ENCODE measurements around the gene MIS12.

DNA sequence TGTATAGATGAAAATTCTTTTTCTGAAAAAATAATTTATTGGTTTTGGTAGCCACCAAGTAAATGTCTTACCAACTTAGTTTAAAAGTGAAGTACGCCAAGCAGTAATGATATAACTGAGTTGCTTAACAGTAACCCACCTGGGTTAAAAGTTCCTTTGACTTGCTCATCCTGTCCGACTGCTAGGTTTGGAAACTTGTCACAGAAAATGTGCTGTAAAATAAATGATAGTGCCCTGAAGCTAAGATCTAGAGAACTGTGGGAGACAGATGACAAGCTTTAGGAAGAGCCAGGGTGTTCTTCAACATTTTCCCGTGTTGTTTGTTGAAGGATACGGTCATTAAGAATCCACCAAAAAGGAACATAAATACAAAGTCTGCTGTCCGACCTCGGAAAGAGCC, 5.4 kb upstream of the MIS12 start:
- TF ChIP-seq, protein P1, sequence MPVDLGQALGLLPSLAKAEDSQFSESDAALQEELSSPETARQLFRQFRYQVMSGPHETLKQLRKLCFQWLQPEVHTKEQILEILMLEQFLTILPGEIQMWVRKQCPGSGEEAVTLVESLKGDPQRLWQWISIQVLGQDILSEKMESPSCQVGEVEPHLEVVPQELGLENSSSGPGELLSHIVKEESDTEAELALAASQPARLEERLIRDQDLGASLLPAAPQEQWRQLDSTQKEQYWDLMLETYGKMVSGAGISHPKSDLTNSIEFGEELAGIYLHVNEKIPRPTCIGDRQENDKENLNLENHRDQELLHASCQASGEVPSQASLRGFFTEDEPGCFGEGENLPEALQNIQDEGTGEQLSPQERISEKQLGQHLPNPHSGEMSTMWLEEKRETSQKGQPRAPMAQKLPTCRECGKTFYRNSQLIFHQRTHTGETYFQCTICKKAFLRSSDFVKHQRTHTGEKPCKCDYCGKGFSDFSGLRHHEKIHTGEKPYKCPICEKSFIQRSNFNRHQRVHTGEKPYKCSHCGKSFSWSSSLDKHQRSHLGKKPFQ (CRISPR knock-in tag; IDR thresholded peaks at IDR 0.05; ENCODE audit: insufficient replicate concordance) = no peak
- no peak for TF ChIP-seq DPF2 (CRISPR knock-in tag; IDR thresholded peaks at IDR 0.05; ENCODE audit: borderline replicate concordance, low read depth)
- no peak for TF ChIP-seq ZKSCAN8 (CRISPR knock-in tag; IDR thresholded peaks at IDR 0.05; ENCODE audit: borderline replicate concordance)
- TF ChIP-seq RFX1 (IDR thresholded peaks at IDR 0.05) = no peak
- TF ChIP-seq ZFP36L2 (CRISPR knock-in tag; IDR thresholded peaks at IDR 0.05) = no peak
- TF ChIP-seq ZNF251 (CRISPR knock-in tag; IDR thresholded peaks at IDR 0.05) = no peak
- TF ChIP-seq PRPF4 (IDR thresholded peaks at IDR 0.05; ENCODE audit: low read depth, low read length, poor library complexity, severe bottlenecking) = no peak
- TF ChIP-seq EZH2 (conservative IDR thresholded peaks at IDR 0.05; ENCODE audit: low read depth, low read length) = no peak
- no peak for TF ChIP-seq CTCF (CRISPR knock-in tag; IDR thresholded peaks at IDR 0.05)
- TF ChIP-seq GABPA (IDR thresholded peaks at IDR 0.05; ENCODE audit: low read depth, low read length) = no peak
- no peak for TF ChIP-seq GABPA (CRISPR knock-in tag; IDR thresholded peaks at IDR 0.05; ENCODE audit: low read depth)
- TF ChIP-seq ZNF549 (CRISPR knock-in tag; IDR thresholded peaks at IDR 0.05) = no peak
- no peak for TF ChIP-seq ZNF598 (CRISPR knock-in tag; IDR thresholded peaks at IDR 0.05; ENCODE audit: borderline replicate concordance)

All from HepG2 (cell line).